GM18909 (cell line): ENCODE results near the gene LOXL3.
A peak's percentile ranks its signal among the peaks of the same experiment; 100 is the strongest.

Experiments
- ATAC-seq: cut with Tn5 transposase; IDR thresholded peaks from one replicate; pipeline ENCODE4 v1.9.1; 2021; ENCODE audit warnings: mild to moderate bottlenecking; ENCODE audit not compliant: unreplicated experiment, poor library complexity

LOXL3 gene

DNA sequence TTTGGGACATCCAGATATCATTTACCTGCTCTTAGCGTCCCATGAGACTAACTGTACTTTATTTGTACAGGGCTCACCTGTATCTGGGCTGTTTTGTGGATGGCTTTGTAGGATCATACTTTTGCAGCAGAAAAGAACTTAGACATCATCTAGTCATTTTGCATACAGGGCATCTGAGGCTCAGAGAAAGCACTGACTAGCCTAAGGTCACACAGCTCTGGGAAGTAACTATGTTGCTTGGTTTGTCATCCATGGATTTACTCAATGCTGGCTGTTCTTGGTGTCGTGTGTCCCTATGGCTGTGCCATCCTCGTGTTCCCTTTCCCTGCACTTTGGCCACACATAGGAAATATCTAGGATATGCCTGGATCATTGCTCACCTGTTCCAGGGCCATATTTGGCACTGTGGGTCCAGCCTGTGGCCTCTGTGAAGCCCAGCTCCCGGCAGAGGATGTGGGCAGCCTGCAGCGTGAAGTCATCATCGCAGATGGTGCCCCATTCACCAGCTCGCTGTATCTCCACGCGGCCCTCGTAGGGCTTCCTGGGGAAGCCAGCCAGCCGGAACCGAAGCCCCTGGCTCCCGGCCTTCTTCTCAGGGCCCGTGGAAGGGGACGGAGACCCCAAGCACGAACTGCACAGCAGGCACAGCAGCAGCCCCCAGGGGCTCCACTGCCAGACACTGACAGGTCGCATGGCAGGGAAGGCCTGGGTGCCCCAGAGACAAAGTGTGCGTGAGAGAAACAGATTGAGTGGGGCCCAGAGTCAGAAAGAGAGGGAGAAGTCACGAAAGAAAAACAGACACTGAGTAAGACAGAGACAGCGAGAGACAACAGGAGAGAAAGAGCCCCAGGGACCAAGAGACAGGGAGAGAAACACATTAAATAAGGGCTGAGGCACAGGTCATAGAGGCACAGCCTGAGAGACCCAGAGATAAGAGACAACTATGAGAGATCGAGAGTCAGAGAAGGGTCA lies 1.5 kb downstream of the LOXL3 start:
- no peak for ATAC-seq

DNA sequence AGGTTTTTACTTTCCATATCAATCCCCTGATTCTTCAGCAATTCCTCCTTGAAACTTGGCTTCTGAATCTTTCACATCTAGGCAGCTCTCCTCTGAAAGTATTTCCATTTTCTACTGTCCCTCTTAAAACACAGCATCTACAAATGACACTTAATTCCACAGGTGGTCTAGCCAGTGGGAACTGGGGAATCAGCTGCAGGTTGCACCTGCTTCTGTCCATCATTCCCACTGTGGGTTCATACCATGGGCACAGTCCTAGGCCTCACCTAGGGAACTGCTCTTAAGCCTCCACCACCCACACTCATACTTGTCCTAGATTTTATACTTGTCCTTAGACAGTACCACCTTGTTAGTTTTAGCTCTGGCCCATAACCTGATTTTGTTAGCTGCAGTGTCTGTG lies 2.2 kb downstream of the LOXL3 start:
- ATAC-seq = no peak

DNA sequence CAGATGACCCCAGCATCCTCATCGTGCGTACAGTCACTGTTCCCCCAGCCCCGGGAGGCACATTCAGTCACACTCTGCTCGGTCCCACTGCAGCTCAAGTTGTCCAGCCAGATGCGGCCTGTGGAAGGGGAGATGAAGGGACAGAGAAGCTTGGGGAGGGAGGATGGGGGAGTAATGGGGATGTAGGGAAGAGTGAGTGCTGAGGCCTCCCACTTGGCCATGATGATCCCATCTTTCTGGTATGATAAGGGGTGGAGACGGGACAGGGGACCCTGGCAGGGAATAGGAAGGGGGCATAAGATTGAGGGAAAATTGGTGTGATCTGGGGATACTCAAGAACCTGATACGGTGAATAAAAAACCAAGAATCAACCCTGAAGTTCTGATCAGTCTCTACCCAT lies 3.5 kb downstream of the LOXL3 start:
- ATAC-seq = no peak

DNA sequence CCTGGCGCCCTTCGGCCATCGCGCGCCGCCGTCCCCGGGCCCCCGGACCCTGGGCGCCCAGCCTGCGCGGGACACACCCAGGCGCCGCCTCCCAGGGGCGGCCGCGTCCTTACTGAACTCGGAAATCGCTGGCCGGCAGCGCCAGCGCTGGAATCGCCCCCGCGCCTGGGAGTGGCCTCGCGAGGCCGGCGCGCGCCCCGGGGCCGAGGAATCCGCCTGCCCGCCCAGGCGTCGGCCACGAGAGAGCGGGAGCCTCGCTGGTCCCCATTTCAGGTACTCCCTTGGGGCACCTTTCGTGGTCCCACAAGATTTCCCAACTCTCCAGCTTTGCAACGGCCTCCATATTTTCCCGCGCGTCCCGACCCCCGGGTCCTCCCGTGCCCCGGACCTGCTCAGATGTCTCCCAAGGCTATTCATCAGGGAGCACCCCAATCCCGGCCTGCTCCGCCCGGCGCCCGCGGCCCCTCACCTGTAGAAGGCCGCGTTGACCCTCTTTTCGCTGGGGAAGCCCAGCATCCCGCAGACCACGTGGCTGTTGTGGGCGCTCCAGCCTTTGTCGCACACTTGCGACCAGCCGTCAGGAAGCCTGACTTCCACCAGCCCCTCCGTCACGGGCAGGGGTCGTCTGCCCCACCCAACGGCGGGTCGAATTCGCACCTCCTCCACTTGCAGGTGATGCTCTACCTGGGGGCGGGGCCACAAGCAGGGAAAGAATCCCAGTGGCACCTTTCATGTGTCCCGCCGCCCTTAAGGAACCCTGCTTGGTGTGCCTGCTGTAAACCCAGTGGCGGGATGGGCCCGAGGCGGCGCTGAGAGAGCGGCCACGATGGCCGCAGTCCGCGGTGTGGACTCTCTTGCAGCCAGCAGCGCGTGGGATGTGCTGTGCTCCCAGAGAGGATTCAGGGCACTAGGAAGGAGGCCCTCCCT lies 4.6 kb downstream of the LOXL3 start:
- peak; percentile 33 for ATAC-seq

DNA sequence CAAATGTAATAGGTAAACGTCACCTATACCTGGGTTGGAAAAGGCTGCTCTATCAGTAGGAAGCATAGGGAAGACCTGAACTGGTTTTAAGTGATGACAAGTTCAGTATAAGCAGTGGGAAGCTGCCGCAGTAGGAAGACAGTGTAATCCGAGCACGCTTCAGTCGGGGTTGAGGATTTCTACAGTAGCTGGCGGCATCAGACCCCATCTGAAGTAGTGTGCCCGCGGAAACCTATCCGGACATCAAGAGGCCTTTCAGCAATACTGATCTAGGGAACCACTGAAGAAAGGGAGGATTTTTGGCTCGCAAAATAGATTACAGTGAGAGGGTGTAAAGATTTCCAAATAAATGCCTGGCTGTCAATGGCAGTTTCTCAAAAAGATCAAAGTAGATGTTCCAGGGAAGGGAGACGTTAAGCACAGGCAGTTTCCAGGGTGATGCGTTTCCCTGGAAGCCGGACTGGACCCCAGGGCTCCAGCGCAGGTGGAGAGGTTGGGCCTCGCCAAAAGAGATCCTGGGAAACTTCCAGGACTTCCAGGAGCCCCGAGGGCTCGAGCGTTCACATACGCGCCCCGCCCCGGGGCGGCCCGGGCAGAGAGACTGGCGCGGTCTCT lies 5.3 kb downstream of the LOXL3 start:
- no peak for ATAC-seq

DNA sequence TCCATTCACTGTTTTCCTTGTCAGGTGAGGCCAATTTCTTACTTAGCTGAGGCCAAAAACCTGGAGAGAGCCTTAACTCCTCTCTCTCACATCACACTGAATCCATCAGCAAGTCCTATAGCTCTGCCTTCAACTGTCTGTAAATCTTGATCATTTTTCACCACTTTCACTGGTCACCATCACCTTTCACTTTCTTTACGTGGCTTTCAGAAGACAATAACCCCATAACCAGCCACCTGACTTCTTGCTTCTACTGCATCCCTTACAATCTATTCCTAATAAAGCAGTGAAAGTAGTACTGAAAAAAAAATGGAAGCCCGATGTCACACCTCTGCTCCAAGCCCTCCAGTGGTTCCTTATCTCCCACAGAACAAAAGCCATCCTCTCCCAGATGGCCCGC lies 7.7 kb downstream of the LOXL3 start:
- no peak for ATAC-seq

DNA sequence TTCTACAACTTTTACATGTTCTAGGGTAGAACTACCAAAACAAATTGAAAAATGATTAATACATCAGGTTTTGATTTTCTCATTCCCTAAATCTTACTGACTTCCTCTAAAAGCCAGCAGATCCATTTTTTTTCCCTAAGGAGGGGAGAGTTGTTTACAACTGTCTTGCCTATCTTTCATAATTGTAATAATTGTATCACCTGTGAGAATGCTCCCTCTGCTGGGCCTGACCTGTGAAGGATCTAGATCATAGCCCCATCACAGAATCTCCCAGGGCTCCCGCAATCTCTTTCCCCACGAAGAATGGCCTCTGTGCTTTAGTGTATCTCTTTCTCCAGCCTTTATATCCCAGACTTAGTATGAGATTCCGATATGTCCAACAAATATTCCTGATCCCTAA lies 9.1 kb downstream of the LOXL3 start:
- ATAC-seq = no peak

DNA sequence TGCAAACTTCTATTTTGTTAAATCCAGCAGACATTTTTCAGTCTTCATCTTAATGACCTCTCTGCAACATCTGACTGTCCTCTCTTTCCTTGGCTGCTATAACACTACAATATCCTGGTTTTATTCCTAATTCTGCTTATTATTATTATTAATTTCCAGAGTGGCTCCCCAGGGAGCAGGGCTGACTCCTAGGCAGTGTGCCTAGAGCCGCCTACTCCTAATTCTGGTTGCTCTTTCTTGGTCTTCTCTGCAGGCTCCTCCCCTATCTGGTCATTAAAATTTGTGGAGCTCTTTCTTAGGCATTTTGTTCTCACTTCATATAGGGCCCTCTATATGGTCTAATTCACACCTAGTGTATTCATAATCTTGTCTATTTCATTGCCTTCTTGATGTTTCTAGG lies 10.8 kb downstream of the LOXL3 start:
- no peak for ATAC-seq

DNA sequence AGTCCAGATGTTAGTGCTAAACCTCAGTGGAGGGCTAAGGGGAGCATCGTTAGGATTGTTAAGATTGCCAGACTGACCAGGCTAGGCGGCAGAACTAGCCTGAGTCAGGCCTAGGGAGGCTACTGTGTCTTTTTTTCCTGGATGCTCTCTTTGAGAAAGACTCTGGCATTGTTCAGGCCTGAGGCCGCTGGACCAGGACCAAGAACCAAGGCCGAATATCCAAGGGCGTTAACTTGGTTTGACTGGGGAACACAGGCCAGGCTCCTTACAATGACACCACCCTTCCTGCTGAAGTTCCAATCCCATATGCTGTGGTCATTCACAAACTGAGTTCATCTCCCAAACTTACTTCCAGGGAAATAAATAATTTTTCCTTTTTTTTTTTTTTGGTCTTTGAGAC lies 13.5 kb downstream of the LOXL3 start:
- no peak for ATAC-seq

DNA sequence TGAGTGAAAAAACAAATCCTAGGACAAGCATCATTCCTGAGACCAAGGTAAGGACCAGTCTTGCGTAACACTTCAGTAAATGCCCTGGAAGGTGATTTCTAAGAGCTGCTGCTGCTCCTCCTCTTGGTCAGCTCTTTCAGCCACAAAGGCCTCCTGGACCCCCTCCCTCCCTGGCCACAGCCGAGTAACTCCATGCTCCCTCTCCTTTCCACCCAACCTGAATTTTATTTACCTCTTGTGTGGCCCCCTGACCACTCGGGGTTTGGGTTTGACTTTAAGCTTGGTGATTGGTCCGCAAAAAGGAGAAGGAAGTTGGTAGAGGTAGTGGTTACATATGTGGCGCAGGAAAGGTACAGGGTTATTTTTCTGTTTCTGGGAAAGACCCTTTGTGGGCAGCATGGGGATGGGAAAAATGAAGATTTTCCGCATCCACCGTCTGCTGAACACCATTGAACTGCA lies 14.8 kb downstream of the LOXL3 start:
- ATAC-seq = no peak

DNA sequence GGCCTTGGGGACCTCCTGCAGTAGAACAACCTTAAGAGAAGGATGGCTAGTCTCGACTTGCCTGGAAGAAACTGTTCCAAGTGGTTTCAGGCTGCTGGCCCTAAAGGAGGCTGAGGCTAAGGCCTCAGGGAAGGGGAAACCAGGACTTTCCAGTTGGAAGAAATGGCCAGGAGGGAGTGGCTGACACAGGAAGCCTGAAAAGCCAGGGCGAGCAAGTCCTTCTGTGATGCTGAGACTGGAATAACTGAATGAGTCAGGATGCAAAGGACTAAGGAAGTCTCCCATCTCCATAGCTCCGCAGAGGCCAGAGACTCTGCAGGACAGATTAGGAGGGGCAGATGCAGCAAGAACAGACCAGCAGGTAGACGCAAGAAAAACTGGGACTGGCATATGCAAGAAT lies 16.6 kb downstream of the LOXL3 start:
- no peak for ATAC-seq

DNA sequence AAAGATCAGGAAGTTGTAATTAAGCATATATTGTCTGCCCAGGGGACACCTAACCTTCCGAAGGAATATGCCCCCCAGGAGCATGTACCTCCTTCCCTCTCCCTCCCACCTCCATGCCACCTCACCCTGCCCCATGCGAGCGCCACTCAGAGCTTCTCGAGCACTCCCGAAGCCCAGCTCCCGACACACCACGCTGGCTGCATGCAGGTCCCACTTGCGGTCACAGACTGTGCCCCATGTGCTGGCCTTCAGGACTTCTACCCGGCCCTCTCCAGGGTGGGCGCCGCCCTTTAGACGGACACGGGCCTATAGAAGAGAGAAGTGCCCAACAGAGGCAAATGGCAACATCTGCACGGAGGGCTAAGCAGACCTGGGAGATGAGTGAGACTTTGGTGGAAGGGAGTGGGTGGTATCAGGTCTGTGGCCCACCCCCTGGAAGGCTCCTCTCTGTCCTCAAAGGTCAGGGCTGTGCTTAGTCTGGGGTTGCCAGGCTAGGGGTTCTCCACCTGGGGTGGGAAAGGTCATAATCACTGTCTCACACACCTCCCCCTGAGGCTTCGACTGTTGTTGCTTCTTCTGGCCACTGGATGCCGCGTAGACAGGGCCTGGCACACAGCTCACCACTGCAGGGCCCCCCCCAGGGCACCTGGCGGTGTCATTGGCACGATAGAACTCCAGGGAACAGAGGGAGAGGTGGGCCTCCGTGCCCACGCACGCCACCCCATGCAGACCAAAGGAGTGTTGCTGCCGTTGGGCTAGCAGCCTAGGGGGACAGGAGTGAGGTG lies 17.4 kb downstream of the LOXL3 start:
- ATAC-seq = no peak

DNA sequence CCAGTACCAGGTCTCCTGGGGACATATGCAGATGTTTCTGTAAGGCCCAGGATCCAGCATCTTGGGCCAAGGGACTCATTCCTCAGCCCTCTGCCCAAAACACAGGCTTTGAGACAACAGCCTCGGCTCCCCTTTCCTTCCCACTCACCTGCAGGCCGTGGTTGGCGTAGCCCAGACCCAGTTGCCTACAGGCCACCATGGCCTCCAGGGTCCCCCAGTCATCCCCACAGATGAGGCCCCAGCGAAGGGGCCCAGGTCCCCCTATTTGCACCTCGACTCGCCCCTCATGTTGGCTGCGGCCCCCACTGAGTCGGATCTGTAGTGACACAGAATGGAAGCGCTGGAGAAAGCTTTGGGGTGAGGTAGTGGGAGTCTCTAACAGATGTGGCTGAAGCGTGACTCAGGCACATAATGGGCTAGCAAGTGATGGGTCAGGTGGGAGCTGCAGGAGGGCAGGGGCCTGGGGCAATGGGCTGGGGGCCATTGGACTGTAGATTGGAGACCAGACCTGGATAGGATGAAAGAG lies 18.2 kb downstream of the LOXL3 start:
- ATAC-seq = no peak

DNA sequence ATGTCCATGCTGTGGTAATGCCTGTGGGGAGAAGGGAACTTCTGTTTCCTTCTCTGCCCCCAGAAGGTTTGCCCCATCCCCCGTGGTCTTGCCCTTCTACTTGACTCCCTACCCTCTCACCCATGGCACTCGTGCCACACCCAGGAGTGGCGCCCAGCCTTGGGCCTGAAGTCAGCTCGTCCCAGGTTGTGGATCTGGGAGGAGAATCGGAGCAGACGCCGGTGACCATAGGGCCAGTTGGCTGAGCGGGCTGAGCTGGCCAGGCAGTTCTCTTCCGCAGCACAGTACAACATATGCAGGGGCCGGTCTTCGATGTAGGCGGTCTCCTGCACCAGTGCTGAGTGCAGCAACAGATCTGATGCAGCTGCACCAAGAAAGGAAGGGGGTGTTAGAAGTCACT lies 19.3 kb downstream of the LOXL3 start:
- ATAC-seq = no peak

DNA sequence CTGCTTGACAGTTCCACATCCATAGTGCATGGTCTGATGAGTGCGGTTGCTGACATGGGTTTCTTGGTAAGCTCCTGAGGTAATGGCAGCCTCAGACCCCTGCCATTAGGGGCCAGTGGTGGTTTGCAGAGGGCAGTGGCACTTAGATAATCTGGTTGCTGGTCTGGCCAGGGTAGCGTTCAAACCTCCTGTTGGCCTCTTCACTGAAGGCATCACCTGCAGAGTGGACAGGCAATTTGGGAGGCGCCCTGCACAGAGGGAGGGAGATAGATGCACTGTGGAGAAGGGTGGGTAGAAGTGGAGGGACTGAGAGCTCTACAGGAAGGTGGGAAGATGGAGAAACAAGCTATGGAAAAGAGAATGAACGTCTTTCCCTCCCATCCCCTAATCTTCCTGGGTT lies 20.3 kb downstream of the LOXL3 start:
- ATAC-seq = no peak

DNA sequence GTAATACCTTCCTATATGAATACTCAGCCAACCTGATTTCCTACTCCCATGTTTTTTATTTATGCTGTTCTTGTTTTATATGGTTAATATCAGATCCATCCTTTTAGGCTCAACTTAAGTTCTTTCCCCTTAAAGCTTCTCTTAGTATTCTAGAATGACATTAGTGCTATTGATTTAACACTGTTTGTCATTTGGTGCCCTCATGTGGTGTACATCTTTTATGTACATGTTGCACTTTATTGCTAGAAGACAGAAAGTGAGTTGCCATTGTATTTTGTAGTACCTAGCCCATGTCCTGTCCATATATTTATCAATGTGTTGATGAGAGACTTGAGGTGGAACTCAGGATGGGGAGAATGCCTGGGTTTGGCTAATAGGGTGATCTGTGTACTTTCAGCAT lies 21.5 kb downstream of the LOXL3 start:
- no peak for ATAC-seq

DNA sequence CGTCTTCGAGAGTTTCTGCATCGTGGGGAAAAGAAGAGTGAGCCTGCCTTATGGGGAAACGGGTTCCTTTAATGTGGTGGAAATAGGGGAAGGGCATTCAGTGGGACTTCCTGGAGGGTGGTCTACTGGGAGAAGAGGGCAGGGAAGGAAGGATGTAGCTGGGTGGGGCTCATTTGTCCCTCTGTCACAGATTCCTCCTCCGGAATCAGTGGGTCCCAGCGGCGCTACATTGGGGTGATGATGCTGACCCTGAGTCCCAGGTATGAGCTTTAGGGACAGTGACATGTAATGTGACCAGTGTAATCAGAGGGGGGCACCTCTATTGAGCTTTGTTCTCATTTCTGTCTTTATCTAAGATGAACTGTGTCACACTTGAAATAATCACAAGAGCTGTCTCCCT lies 22.1 kb downstream of the LOXL3 start:
- no peak for ATAC-seq

DNA sequence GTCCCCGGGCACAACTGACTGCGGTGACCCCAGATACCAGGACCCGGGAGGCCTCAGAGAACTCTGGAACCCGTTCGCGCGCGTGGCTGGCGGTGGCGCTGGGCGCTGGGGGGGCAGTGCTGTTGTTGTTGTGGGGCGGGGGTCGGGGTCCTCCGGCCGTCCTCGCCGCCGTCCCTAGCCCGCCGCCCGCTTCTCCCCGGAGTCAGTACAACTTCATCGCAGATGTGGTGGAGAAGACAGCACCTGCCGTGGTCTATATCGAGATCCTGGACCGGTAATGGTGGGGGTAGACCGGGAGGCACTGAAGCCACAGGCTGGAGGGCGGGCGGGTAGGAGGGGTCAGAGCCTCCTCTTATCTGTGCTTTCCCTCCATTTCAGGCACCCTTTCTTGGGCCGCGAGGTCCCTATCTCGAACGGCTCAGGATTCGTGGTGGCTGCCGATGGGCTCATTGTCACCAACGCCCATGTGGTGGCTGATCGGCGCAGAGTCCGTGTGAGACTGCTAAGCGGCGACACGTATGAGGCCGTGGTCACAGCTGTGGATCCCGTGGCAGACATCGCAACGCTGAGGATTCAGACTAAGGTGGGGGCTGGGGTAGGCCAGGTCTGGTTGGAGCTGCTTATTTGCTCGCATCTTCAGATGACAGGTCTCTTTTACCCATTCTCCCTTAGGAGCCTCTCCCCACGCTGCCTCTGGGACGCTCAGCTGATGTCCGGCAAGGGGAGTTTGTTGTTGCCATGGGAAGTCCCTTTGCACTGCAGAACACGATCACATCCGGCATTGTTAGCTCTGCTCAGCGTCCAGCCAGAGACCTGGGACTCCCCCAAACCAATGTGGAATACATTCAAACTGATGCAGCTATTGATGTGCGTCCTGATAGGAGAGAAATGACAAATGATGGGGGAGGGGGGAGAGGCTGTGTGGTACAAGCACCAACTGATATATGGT lies 23.2 kb downstream of the LOXL3 start:
- peak; percentile 29 for ATAC-seq
